H1 (cell line): ENCODE results near the gene MAPK9. TPM values are rescaled to one million over a fixed set of nuclear protein-coding genes. Genes with fewer than 3 reads are reported as not detected.

Source experiments
- CHD2 ChIP-seq: IDR thresholded peaks from 2 replicates; pipeline ENCODE4 v1.6.1; 2012; ENCODE audit warnings: low read length, improper control_type of control experiment
- CTBP2 ChIP-seq: IDR thresholded peaks from 2 replicates; pipeline ENCODE4 v1.7.0; 2011; ENCODE audit warnings: borderline replicate concordance, mild to moderate bottlenecking, moderate library complexity, mixed read lengths, low read length; ENCODE audit not compliant: insufficient read depth, insufficient read length
- KDM1A ChIP-seq: fragments of 200-600, 300-600 bp; sonication (generic); IDR thresholded peaks from 2 replicates; pipeline ENCODE4 v1.7.1; 2016; ENCODE audit warnings: mild to moderate bottlenecking, low read length, borderline replicate concordance
- NRF1 ChIP-seq: IDR thresholded peaks from 2 replicates; pipeline ENCODE4 v1.6.1; 2011; ENCODE audit warnings: mild to moderate bottlenecking, low read depth, low read length, improper control_type of control experiment
- POLR2AphosphoS5 ChIP-seq: IDR thresholded peaks from 2 replicates; pipeline ENCODE4 v1.6.1; 2011; ENCODE audit warnings: low read depth, low read length
- POU5F1 ChIP-seq: IDR thresholded peaks from 2 replicates; pipeline ENCODE4 v1.6.1; 2011; ENCODE audit warnings: low read depth, mild to moderate bottlenecking, low read length, moderate library complexity
- SP1 ChIP-seq: IDR thresholded peaks from 2 replicates; pipeline ENCODE4 v1.6.1; 2011; ENCODE audit warnings: low read depth, low read length
- TBP ChIP-seq: IDR thresholded peaks from 2 replicates; pipeline ENCODE4 v1.6.1; 2011; ENCODE audit warnings: low read depth, low read length, improper control_type of control experiment
- polyA plus RNA-seq, 7 experiments: library from polyadenylated mRNA; depleted of rRNA in 3 of 7; stranded (reverse) in 5 of 7; unstranded in 2 of 7; fragments of >200 nt in 5 of 7; fragments of 200-250 nt in 2 of 7; gene quantifications; 1 replicate in 5 of 7; 2 replicates in 1 of 7; 4 replicates in 1 of 7; pipeline versions ENCODE4 v1.2.1 to v1.2.3, GENCODE V29; 2011 to 2013; ENCODE audit warnings: missing spikeins in 2 of 7, mixed read lengths in 2 of 7
- total RNA-seq: library from RNA; stranded (reverse); fragmentation: NEBNext Ultra II Directional; extraction: Animal tissue kit (Norgen Biotek cat#: 25700); gene quantifications from 2 replicates; pipeline ENCODE4 v1.2.1, GENCODE V29; 2021
- TF ChIP-seq, protein P1 (sequence below), 3 experiments: IDR thresholded peaks; 1 replicate in 2 of 3; 2 replicates in 1 of 3; pipeline versions ENCODE4 v1.5.1 to v1.6.1; 2011; ENCODE audit warnings: low read length in 3 of 3, mild to moderate bottlenecking in 3 of 3, inconsistent platforms in 2 of 3, low read depth in 1 of 3, moderate library complexity in 1 of 3; ENCODE audit not compliant: insufficient read depth in 1 of 3; ENCODE audit errors: control extremely low read depth in 1 of 3

Gene MAPK9
- total and polyA plus RNA-seq, 2 of the 8 experiments (the other 6 are each of a cell fraction or from before 2014, with no cell fraction given): 22.3 to 43.7 TPM

DNA sequence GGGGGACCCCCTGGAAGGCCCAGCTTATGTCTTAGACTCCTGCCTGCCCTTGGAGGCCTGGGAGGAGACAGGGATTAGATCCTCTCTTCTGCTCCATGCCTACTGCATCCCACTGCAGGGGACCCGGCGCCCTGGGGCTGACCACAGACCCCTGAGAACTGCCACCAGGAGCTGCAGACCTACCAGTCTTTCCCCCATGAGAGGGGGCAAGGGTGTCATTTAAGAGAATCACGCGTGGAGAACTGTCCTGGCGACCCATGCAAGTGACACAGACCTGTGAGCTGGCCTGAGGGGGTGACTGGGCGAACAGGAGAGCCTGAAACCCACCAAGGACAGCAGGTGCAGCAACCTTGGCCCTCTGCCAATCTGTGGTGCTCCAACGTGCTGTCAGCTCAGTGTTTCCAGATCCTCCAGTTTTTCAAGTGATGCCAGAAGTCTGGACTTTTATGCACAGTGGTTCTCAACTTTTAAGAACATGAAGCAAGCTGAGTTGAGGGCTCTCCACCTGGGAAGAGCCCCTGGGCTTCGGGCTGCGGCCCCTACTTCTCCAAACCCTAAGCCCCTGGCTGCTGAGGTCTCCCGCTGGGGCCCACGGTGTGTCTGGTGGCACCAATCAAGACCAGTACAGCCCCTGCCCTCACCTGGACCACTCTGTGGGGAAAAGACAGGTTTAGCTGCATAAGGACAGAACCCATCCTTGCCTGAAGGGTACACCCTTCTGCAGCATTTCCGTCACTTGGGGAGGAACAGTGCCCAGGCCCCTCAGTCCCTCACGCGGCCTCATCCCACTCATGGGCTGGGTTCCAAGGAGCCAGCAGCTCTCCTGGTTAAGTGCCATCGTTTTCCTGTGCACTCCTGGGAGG lies 43.1 kb upstream of the MAPK9 start (continued):
- no peak for TF ChIP-seq TBP
- TF ChIP-seq CTBP2: no peak
- no peak for TF ChIP-seq CHD2
- no peak for TF ChIP-seq KDM1A
- TF ChIP-seq, protein P1, sequence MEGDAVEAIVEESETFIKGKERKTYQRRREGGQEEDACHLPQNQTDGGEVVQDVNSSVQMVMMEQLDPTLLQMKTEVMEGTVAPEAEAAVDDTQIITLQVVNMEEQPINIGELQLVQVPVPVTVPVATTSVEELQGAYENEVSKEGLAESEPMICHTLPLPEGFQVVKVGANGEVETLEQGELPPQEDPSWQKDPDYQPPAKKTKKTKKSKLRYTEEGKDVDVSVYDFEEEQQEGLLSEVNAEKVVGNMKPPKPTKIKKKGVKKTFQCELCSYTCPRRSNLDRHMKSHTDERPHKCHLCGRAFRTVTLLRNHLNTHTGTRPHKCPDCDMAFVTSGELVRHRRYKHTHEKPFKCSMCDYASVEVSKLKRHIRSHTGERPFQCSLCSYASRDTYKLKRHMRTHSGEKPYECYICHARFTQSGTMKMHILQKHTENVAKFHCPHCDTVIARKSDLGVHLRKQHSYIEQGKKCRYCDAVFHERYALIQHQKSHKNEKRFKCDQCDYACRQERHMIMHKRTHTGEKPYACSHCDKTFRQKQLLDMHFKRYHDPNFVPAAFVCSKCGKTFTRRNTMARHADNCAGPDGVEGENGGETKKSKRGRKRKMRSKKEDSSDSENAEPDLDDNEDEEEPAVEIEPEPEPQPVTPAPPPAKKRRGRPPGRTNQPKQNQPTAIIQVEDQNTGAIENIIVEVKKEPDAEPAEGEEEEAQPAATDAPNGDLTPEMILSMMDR (IDR thresholded peaks at IDR 0.05; ENCODE audit: control extremely low read depth in 1 of 3, insufficient read depth in 1 of 3, low read depth in 1 of 3, low read length in 3 of 3): no peak
- no peak for TF ChIP-seq SP1
- TF ChIP-seq POU5F1: no peak
- no peak for TF ChIP-seq POLR2AphosphoS5
- TF ChIP-seq NRF1: no peak
- TF ChIP-seq, all 59 proteins: peak for 0
